Measurements from ENCODE around the gene CRHR1.

DNA sequence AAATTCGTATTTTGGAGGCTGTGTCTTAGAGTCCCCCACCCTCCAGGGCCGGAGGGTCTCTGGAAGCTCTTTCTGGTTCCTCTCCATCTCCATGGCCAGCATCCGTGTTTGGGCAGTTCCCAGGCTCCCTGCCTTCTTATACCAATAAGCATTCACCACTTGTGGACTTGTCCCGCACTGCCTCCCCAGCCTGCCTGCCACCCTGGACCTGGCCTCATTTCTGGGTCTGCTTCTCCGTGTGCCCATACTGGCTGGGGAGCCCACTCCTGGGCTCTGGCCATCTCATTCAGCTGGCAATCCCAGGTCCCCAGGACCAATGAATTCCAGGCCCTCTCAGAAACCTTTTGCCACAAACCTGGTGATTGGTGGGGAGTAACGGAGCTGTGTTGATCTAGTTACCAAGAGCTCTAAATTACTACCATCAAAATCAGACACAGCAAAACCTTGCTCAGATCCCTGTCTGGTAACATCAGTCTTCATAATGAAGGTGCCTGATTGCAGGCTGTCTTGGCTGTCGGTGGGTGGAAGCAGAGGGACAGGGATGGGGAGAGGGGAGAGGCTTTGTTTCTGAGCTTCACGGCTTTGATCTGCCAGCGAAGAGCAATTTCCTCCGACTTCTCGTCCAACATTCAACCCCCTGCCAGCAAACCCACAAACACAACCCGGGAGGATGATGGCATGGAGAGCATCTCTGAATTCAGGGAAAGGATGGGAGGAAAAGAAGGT is 27.7 kb upstream of the CRHR1 start:
- TF ChIP-seq POLR2AphosphoS5 (IDR thresholded peaks at IDR 0.05) (no peak), CTCF (IDR thresholded peaks at IDR 0.05) (no peak), POLR2A (IDR thresholded peaks at IDR 0.05) (no peak)
